SU-DHL-6 (cell line): Measurements from ENCODE around the gene PRCD.

Experiments
- EZH2phosphoT487 ChIP-seq: fragments of 200-600 bp; sonication (generic), shearing (Covaris generic); conservative IDR thresholded peaks from 2 replicates; pipeline ENCODE4 v1.6.1; 2018; ENCODE audit warnings: mild to moderate bottlenecking, antibody characterized with exemption, low read length, moderate library complexity, mixed read lengths
- TF ChIP-seq, protein P1 (sequence below): fragments of 200-600 bp; sonication (generic); IDR thresholded peaks from one replicate; pipeline ENCODE4 v1.5.1; 2017; ENCODE audit warnings: antibody characterized with exemption, mild to moderate bottlenecking, low read length, moderate library complexity; ENCODE audit not compliant: insufficient read depth, poor library complexity, severe bottlenecking

DNA sequence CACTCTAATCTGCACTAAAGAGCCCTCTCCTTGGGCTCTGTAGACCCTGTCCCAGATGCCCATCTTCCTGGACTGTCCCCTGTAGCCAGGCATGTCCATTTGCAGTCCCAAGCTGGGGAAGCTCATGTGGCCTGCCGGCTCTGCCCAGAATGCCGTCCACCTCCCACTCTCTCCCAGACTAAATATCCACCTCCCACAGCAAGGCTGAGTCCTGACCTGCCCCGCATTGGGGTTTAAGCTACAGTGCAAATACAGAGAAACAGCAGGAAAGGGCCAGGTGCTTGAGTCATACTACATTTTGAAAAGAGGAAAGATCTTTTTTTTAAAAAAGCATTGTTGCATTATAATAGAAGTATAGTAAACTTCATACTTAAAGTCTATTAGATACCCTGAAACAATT, 42.8 kb downstream of the PRCD start:
- TF ChIP-seq, protein P1, sequence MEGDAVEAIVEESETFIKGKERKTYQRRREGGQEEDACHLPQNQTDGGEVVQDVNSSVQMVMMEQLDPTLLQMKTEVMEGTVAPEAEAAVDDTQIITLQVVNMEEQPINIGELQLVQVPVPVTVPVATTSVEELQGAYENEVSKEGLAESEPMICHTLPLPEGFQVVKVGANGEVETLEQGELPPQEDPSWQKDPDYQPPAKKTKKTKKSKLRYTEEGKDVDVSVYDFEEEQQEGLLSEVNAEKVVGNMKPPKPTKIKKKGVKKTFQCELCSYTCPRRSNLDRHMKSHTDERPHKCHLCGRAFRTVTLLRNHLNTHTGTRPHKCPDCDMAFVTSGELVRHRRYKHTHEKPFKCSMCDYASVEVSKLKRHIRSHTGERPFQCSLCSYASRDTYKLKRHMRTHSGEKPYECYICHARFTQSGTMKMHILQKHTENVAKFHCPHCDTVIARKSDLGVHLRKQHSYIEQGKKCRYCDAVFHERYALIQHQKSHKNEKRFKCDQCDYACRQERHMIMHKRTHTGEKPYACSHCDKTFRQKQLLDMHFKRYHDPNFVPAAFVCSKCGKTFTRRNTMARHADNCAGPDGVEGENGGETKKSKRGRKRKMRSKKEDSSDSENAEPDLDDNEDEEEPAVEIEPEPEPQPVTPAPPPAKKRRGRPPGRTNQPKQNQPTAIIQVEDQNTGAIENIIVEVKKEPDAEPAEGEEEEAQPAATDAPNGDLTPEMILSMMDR = no peak
- TF ChIP-seq EZH2phosphoT487 = no peak
